Transverse colon (tissue), 3 donors: ENCODE measurements around the gene SYNGR2.

Source experiments
- EP300 ChIP-seq: sonication (generic); formaldehyde crosslinking; IDR thresholded peaks from one replicate; pipeline ENCODE4 v1.6.1; 2017; ENCODE audit warnings: antibody characterized with exemption, low read depth
- POLR2A ChIP-seq: fragments of 450-650 bp; IDR thresholded peaks from one replicate; pipeline ENCODE4 v1.6.1; 2016; ENCODE audit warnings: antibody characterized with exemption, mild to moderate bottlenecking, moderate library complexity
- TF ChIP-seq, protein P1 (sequence below), 5 experiments: fragments of 200-600 bp in 3 of 5; fragments of 450-650 bp in 2 of 5; sonication (generic) in 3 of 5; IDR thresholded peaks; 1 replicate in 2 of 5; 2 replicates in 3 of 5; pipeline ENCODE4 v1.5.1; 2016 to 2017; ENCODE audit warnings: antibody characterized with exemption in 5 of 5, inconsistent platforms in 3 of 5, mild to moderate bottlenecking in 2 of 5, moderate library complexity in 1 of 5

DNA sequence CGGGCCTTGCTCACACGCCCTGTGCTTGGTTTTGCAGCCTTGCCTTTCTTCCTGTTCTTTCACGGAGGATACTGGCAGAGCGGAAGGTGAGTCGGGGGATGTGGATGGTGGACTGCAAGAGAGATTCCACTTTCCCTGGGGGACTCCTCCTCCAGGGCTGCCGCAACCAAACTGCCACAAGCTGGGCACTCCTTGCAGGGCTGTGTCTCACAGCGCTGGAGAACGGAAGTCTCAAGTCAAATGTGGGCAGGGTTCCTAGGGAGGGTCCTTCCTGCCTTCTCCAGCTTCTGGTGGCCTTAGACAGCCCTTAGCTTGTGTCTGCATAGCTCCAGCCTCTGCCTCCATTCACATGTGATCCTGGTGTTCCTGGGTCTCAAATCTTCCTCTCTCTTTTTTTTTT, 34.3 kb downstream of the SYNGR2 start:
- TF ChIP-seq, protein P1, sequence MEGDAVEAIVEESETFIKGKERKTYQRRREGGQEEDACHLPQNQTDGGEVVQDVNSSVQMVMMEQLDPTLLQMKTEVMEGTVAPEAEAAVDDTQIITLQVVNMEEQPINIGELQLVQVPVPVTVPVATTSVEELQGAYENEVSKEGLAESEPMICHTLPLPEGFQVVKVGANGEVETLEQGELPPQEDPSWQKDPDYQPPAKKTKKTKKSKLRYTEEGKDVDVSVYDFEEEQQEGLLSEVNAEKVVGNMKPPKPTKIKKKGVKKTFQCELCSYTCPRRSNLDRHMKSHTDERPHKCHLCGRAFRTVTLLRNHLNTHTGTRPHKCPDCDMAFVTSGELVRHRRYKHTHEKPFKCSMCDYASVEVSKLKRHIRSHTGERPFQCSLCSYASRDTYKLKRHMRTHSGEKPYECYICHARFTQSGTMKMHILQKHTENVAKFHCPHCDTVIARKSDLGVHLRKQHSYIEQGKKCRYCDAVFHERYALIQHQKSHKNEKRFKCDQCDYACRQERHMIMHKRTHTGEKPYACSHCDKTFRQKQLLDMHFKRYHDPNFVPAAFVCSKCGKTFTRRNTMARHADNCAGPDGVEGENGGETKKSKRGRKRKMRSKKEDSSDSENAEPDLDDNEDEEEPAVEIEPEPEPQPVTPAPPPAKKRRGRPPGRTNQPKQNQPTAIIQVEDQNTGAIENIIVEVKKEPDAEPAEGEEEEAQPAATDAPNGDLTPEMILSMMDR (IDR thresholded peaks at IDR 0.05), result no peak
- no peak for TF ChIP-seq POLR2A
- no peak for TF ChIP-seq EP300
